IPS DF 4.7 (cell line): ENCODE measurements around the gene CRYZL1.

ENCODE experiments used
- DNase-seq: peaks from one replicate; pipeline ENCODE4 v3.0.0-alpha.2; 2013; ENCODE audit warnings: low spot score; ENCODE audit errors: extremely low read depth

Gene CRYZL1

DNA sequence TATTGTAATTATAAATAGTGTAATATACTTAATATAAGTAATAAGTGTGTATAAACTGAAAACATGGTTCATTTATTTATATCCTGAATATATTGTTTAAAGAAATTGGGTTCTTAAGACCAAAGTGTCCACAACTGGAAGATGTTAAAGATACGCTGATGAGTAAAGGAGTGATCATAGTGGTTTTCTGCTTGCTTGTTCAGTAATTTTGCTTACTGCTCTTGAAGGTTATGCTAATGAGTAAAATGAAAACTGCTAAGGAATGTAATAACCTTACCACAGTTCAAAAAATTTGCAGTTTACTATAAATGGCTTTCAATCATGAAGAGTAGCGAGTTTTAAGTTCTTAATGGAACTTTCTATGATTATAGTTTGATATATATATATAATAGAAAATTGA, 75.0 kb downstream of the CRYZL1 start:
- DNase-seq = no peak

- DNase-seq = no peak
Observed at GRCh38 chr21:33562389-33562788, 79.2 kb downstream of the CRYZL1 start.

- no peak for DNase-seq
Observed at GRCh38 chr21:33561373-33561772, 80.2 kb downstream of the CRYZL1 start.

DNA sequence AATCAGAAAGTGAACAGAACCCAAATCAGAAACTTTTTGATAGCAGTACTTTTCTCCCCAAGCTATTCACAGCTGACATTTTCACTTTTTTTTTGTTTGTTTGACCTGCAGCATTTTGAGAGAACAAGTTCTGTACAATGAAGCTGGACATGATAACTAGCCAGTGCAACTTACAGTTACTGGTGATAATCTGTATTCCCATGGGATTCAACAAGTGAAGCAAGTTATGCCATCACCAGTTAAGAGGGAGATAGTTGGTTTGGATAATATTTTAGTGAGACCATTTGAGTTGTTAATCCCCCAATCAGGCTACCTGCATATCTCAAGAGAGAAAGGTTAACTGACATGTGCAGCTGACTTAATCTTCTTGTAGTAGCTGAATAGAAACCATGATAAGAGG, 80.6 kb downstream of the CRYZL1 start:
- no peak for DNase-seq

DNA sequence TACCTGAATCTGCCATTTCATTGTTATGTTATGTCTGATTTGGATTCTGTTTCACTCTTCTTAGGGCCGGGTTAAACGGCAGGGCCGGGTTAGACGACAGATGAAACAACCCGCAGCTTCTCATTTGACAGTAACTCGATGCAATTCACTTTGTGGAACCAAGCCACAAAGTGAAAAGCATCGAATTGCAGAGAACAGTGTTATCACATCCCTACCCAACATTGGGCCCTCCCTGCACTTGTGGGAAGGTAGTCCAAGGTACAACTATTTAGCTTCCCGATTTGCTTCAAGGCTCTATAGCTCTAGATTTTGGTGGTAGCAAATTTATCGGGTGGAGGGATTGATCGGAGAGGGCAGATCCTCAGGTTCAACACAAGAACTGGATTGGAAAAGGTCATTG, 81.7 kb downstream of the CRYZL1 start:
- no peak for DNase-seq

- DNase-seq = no peak
Observed at GRCh38 chr21:33558777-33559421, 82.6 kb downstream of the CRYZL1 start.

GRCh38 chr21:33557447-33557846, 84.1 kb downstream of the CRYZL1 start:
- no peak for DNase-seq

- DNase-seq = no peak
Observed at GRCh38 chr21:33554982-33555344, 86.6 kb downstream of the CRYZL1 start.

DNA sequence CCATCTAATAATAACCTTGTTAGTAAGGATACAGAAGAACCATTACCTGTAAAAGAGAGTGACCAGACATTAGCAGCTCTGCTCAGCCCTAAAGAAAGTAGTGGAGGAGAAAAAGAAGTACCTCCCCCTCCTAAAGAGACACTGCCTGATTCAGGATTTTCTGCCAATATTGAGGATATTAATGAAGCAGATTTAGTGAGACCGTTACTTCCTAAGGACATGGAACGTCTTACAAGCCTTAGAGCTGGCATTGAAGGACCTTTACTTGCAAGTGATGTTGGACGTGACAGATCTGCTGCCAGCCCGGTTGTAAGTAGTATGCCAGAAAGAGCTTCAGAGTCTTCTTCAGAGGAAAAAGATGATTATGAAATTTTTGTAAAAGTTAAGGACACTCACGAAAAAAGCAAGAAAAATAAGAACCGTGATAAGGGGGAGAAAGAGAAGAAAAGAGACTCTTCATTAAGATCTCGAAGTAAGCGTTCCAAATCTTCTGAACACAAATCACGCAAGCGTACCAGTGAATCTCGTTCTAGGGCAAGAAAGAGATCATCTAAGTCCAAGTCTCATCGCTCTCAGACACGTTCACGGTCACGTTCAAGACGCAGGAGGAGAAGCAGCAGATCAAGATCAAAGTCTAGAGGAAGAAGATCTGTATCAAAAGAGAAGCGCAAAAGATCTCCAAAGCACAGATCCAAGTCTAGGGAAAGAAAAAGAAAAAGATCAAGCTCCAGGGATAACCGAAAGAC, 87.1 kb downstream of the CRYZL1 start:
- no peak for DNase-seq

DNA sequence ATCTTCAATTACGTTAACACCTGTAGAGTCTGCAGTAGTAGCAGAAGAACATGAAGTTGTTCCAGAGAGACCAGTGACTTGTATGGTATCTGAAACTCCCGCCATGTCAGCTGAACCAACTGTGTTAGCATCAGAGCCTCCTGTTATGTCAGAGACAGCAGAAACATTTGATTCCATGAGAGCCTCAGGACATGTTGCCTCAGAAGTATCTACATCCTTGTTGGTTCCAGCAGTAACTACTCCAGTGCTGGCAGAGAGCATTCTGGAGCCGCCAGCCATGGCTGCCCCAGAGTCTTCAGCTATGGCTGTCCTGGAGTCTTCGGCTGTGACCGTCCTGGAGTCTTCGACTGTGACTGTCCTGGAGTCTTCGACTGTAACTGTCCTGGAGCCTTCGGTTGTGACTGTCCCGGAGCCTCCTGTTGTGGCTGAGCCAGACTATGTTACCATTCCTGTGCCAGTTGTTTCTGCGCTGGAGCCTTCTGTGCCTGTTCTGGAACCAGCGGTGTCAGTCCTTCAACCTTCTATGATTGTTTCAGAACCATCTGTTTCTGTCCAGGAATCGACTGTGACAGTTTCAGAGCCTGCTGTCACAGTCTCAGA, 88.4 kb downstream of the CRYZL1 start:
- DNase-seq = no peak

DNA sequence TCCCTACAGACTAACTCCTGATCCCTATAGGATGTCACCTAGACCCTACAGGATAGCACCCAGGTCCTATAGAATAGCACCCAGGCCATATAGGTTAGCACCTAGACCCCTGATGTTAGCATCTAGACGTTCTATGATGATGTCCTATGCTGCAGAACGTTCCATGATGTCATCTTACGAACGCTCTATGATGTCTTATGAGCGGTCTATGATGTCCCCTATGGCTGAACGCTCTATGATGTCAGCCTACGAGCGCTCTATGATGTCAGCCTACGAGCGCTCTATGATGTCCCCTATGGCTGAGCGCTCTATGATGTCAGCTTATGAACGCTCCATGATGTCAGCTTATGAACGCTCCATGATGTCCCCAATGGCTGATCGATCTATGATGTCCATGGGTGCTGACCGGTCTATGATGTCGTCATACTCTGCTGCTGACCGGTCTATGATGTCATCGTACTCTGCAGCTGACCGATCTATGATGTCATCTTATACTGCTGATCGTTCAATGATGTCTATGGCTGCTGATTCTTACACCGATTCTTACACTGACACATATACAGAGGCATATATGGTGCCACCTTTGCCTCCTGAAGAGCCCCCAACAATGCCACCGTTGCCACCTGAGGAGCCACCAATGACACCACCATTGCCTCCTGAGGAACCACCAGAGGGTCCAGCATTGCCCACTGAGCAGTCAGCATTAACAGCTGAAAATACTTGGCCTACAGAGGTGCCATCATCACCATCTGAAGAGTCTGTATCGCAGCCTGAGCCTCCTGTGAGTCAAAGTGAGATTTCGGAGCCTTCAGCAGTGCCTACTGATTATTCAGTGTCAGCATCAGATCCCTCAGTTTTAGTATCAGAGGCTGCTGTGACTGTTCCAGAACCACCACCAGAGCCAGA, 89.2 kb downstream of the CRYZL1 start:
- DNase-seq = no peak

DNA sequence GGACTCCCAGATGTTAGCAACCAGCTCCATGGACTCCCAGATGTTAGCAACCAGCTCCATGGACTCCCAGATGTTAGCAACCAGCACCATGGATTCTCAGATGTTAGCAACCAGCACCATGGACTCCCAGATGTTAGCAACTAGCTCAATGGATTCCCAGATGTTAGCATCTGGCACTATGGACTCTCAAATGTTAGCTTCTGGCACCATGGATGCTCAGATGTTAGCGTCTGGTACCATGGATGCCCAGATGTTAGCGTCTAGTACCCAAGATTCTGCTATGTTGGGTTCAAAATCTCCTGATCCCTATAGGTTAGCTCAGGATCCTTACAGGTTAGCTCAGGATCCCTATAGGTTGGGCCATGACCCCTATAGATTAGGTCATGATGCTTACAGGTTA, 89.9 kb downstream of the CRYZL1 start:
- no peak for DNase-seq

GRCh38 chr21:33550772-33551660, 90.5 kb downstream of the CRYZL1 start:
- no peak for DNase-seq

GRCh38 chr21:33549848-33550771, 91.4 kb downstream of the CRYZL1 start:
- DNase-seq = no peak

DNA sequence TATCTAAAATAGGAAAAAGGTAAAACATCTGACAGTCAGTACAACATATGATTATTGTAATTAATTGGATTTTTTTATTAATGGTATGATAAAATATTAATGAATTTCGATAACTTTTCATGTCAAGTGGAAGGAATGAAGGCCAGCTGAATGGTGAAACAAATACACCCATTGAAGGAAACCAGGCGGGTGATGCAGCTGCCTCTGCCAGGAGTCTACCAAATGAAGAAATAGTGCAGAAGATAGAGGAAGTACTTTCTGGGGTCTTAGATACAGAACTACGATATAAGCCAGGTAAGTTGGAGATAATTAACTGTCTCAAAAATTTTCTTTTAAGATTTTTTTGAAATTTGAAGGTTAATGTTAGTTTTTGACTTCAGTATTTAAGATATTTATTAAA, 95.5 kb downstream of the CRYZL1 start:
- no peak for DNase-seq

DNA sequence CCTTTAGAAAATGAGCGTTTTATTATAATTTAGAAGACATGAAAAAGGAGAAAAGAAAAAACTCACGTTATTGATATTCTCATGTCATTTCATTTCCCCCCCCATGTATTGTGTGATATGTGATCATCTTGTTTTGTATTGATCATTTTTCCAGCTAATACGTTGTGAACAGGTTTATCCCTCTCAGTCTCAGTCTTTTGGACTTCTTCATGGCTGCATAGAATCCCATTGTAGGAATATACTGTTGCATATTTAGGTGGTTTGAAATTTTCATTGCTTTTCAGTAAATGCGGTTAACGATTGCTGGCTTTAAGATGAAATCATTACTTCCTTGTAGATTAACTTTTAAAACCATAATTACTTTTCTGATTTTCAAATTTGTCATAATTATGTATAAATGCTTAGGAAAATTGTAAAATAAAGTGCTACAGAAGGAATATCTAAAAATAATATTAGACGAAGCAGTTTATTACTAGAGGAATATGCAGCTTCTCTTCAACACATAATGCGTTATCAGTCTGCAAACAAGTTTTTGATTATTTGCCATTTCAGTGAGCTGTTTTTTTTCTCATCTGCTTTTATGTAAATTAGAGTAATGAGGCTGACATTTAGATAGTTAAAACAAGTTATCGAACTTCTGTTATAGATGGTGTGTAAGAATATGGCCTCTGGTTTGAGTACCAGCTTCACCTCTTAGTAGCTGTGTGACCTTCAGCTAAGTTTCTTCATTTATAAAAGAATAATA, 96.9 kb downstream of the CRYZL1 start:
- DNase-seq = no peak

DNA sequence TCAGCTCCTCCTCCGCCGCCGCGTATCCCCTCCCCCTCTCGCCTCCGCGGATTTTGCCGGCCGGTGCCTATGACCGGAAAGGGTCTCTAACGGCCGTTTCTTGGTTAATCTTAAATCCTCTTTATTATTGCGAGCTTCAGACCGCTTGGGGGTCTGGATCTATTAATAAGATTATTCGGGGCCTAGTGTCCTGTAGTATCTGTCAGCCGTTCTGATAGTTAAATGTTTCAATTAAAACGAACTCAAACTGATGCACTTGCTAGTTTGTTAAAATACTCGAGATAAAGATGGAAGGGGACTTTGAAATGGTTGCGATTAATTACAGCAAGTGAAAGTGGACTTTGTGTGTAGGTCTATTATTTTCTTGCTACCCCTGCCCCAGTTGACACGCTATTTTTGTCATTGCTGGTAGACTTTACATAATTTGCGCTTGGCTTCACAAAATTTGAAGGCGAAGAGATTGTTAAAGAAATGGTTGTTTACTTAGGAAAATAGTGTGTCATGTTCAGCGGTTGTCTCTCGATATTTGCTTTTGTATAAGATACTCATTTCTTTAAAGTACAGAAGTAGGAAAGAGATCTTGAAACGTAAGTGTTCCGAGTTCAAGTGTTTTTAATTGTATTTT, 97.9 kb downstream of the CRYZL1 start:
- DNase-seq = no peak

GRCh38 chr21:33542640-33543504, 98.7 kb downstream of the CRYZL1 start, which contains the start of gene SON:
Gene SON, plus strand, starts transcription at chr21:33543038. Its CDS starts 55 bp downstream, at chr21:33543093.
- DNase-seq = peak; percentile 90
